Measurements from ENCODE around the gene EXOC6B. TPM values are rescaled to one million over a fixed set of nuclear protein-coding genes. Genes with fewer than 3 reads are reported as not detected.
A peak's percentile ranks its signal among the peaks of the same experiment; 100 is the strongest.

EXOC6B gene
- total RNA-seq, 1 donor from 2014 or later: 45.6 TPM

DNA sequence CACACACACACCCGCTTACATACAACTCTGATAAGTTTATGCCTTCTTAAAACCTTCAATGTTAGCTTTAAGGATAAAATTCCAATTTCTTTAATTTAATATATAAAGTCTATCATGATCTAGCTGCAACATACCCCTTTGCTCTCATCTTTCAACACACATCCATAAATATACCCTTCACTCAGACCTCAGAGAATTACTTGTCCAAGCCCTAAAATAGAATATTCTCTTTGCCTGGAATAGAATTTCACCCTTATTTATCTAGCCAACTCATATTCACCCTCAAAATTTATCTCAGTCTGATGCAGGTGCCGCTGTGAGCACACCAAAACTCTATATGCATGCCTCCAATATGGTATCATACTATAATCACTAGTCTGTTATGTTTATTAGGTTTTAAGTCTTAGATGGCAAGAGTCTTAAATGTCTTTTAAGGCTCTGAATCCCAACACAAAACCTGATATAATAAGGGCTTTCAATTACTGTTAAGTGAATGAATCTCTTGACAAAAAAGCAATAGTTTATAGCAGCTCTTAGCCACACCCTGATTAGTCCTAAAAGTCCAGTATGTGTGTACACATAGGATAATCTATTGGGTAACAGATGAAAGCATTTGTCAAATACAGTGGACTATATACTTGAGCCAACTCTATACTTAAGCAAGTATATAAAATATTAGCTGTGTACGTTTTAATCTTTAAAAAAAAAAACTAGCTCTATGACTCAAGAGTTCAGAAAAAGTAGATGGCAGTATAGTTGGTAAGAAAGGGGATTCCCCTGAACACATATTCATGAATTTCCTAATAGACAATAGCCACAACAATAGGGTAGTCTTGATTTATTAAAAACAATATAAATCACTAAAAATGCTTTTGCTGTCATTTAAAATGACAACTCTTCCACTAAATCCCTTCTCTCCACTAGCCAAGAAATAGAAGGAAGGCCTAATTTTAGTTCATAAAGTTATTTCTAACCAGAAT, 144.5 kb downstream of the EXOC6B start:
- Mint-ChIP-seq H3K4me3 (ENCODE audit: unreplicated experiment) (no peak overlapping the region), H3K9me3 (ENCODE audit: unreplicated experiment) (no peaks in the 10 kb centered on the region), H3K27me3 (ENCODE audit: unreplicated experiment) (no peaks in the 10 kb centered on the region), H3K4me1 (ENCODE audit: unreplicated experiment) (peaks cover 10% of the 10 kb centered on the region), H3K36me3 (ENCODE audit: low read depth, unreplicated experiment) (no peaks in the 10 kb centered on the region), H3K27ac (ENCODE audit: unreplicated experiment) (peak overlapping the region; percentile 2)
- TF ChIP-seq, protein P1, sequence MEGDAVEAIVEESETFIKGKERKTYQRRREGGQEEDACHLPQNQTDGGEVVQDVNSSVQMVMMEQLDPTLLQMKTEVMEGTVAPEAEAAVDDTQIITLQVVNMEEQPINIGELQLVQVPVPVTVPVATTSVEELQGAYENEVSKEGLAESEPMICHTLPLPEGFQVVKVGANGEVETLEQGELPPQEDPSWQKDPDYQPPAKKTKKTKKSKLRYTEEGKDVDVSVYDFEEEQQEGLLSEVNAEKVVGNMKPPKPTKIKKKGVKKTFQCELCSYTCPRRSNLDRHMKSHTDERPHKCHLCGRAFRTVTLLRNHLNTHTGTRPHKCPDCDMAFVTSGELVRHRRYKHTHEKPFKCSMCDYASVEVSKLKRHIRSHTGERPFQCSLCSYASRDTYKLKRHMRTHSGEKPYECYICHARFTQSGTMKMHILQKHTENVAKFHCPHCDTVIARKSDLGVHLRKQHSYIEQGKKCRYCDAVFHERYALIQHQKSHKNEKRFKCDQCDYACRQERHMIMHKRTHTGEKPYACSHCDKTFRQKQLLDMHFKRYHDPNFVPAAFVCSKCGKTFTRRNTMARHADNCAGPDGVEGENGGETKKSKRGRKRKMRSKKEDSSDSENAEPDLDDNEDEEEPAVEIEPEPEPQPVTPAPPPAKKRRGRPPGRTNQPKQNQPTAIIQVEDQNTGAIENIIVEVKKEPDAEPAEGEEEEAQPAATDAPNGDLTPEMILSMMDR (IDR thresholded peaks at IDR 0.05; ENCODE audit: unreplicated experiment): no peak
- no peak for DNase-seq (ENCODE audit: low spot score)

DNA sequence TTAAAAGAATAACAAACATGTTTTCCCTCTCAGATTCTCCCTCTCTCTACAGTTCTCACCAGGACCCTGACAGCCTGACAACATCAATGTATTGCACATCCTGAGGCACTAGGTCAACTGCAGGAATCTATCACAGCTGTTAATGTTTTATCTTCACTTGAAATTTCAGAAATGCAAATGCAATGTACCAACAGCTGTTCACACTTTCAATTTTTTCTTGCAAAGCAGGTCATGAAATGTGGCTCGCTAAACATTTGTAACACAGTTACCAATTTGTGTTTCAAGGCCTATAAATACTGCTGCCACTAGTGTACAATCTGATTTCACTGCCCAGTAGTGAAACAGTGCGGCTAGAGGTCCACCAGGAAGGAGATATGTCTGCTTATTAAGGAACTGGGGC, 147.8 kb downstream of the EXOC6B start:
- peaks cover 4% of the 10 kb centered on the region for H3K4me1 Mint-ChIP-seq (ENCODE audit: unreplicated experiment)
- H3K27me3 Mint-ChIP-seq (ENCODE audit: unreplicated experiment): no peaks in the 10 kb centered on the region
- no peak for DNase-seq (ENCODE audit: low spot score)
- H3K4me3 Mint-ChIP-seq (ENCODE audit: unreplicated experiment): no peak overlapping the region
- H3K9me3 Mint-ChIP-seq (ENCODE audit: unreplicated experiment): no peaks in the 10 kb centered on the region
- H3K27ac Mint-ChIP-seq (ENCODE audit: unreplicated experiment): no peak overlapping the region
- no peaks in the 10 kb centered on the region for H3K36me3 Mint-ChIP-seq (ENCODE audit: low read depth, unreplicated experiment)
- TF ChIP-seq, protein P1 (IDR thresholded peaks at IDR 0.05; ENCODE audit: unreplicated experiment): no peak

DNA sequence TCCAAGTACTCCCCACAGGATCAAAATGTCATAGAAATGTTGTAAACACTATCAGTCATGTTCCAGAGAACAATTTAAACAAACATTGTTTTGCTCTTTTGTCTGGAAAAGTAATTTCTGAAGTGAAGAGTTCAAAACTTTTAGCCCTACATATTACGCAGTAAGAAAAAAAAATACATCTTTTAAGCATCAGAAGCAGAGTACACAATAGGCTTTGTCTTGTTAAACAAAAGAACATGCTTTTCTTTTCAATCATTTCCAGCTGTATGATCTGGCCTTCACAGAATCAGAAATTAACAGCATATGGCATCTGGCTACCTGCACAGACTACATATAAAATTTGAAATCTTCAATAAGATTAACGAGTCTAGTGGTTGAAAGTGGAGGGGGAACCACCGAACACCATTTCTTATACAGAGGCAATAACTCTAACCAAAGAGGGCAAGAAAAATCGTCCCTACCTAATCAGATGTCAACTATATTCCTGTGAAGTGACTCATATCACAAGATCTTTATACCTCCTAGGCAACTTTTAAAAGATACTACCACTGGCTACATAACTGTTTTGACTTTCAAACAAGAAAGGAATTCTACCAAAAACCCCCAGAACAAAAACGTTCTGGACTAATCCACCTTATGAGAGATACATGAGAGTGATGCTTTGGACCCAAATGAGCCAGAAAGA, 149.3 kb downstream of the EXOC6B start:
- Mint-ChIP-seq H3K36me3 (ENCODE audit: low read depth, unreplicated experiment) (no peaks in the 10 kb centered on the region), H3K9me3 (ENCODE audit: unreplicated experiment) (no peaks in the 10 kb centered on the region), H3K4me1 (ENCODE audit: unreplicated experiment) (no peaks in the 10 kb centered on the region), H3K27me3 (ENCODE audit: unreplicated experiment) (no peaks in the 10 kb centered on the region), H3K4me3 (ENCODE audit: unreplicated experiment) (no peak overlapping the region), H3K27ac (ENCODE audit: unreplicated experiment) (no peak overlapping the region)
- TF ChIP-seq, protein P1 (IDR thresholded peaks at IDR 0.05; ENCODE audit: unreplicated experiment): no peak
- DNase-seq (ENCODE audit: low spot score): no peak

DNA sequence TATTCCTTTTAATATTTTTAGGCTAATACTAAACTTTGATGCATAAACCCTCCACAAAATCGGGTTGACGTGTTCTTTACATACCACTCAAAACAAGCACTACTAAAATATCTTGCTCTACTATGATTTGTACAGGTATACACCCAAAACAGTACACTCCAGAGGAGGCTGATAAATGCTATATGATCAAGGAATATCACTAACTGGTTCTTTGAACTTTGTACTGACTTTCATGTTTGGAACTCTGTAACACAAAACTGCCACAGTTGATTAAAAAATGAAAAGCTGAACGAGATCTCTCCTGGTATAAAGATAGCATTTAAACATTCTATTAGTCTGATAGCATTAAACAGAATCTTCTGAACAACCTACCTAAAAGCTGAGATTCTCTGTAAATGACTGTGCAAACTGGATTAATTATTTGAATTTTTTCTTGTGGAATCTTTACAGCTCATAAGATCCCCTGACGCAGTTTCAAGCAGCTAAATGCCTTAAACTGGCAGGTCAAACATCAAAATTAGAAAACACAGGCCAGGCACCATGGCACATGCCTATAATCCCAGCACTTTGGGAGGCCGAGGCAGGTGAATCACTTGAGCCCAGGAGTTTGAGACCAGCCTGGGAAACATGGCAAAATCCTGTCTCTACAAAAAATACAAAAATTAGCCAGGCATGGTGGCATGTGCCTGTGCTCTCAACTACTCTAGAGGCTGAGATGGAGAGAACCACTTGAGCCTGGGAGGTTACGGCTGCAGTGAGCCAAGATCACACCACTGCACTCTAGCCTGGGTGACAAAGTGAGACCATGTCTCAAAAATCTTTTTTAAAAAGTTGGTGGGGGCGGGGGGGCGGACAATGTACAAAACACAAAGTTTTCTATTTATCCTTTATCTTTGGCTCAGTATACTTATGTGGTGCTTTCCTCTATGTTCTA, 150.6 kb downstream of the EXOC6B start:
- DNase-seq (ENCODE audit: low spot score): no peak
- no peak overlapping the region for H3K27ac Mint-ChIP-seq (ENCODE audit: unreplicated experiment)
- no peaks in the 10 kb centered on the region for H3K4me1 Mint-ChIP-seq (ENCODE audit: unreplicated experiment)
- no peaks in the 10 kb centered on the region for H3K36me3 Mint-ChIP-seq (ENCODE audit: low read depth, unreplicated experiment)
- H3K27me3 Mint-ChIP-seq (ENCODE audit: unreplicated experiment): no peaks in the 10 kb centered on the region
- no peak overlapping the region for H3K4me3 Mint-ChIP-seq (ENCODE audit: unreplicated experiment)
- no peaks in the 10 kb centered on the region for H3K9me3 Mint-ChIP-seq (ENCODE audit: unreplicated experiment)
- TF ChIP-seq, protein P1 (IDR thresholded peaks at IDR 0.05; ENCODE audit: unreplicated experiment): no peak
